K562 (cell line): ENCODE measurements around the gene MAP1LC3A. TPM values are rescaled to one million over a fixed set of nuclear protein-coding genes. Genes with fewer than 3 reads are reported as not detected.

Experiments
- ETS1 ChIP-seq: conservative IDR thresholded peaks from 2 replicates; pipeline ENCODE4 v1.6.1; 2011; ENCODE audit warnings: low read depth, mild to moderate bottlenecking, low read length; ENCODE audit not compliant: control insufficient read depth
- KDM2B ChIP-seq: fragments of 250-450 bp; sonication (Bioruptor Pico); IDR thresholded peaks from 2 replicates; pipeline ENCODE4 v1.8.0; 2021; ENCODE audit warnings: mild to moderate bottlenecking, moderate library complexity
- MEIS2 ChIP-seq: fragments of 450-650 bp; IDR thresholded peaks from 2 replicates; pipeline ENCODE4 v1.6.1; 2014; ENCODE audit warnings: mild to moderate bottlenecking; ENCODE audit not compliant: partially characterized antibody
- NKRF ChIP-seq: fragments of 450-650 bp; IDR thresholded peaks from 2 replicates; pipeline ENCODE4 v1.6.1; 2016; ENCODE audit warnings: borderline replicate concordance
- POLR2B ChIP-seq: fragments of 450-650 bp; IDR thresholded peaks from 2 replicates; pipeline ENCODE4 v1.6.1; 2018; ENCODE audit warnings: low read depth; ENCODE audit not compliant: partially characterized antibody
- RNF219 ChIP-seq: fragments of 250-450 bp; sonication (Bioruptor Pico); IDR thresholded peaks from 2 replicates; pipeline ENCODE4 v1.5.0; 2022; ENCODE audit warnings: mild to moderate bottlenecking
- SMARCA4 ChIP-seq: fragments of 450-650 bp; IDR thresholded peaks from 2 replicates; pipeline ENCODE4 v1.6.1; 2016
- ZBTB49 ChIP-seq: sonication (generic); formaldehyde crosslinking; IDR thresholded peaks from 2 replicates; pipeline ENCODE4 v1.8.0; 2022; ENCODE audit warnings: missing genetic modification reagents, mild to moderate bottlenecking, borderline replicate concordance
- ZNF184 ChIP-seq: sonication (generic); formaldehyde crosslinking; IDR thresholded peaks from 2 replicates; pipeline ENCODE4 v1.5.0; 2020; ENCODE audit warnings: missing genetic modification reagents
- ZNF197 ChIP-seq: fragments of 200-800 bp; sonication (Bioruptor generic); IDR thresholded peaks from 2 replicates; pipeline ENCODE4 v1.6.1; 2016; ENCODE audit warnings: low read depth, missing genetic modification characterization, missing compliant biosample characterization
- polyA plus RNA-seq, 8 experiments: library from polyadenylated mRNA; depleted of rRNA in 4 of 8; stranded (reverse) in 5 of 8; unstranded in 3 of 8; fragments of >200 nt; fragmentation: Nextera tagmentation in 2 of 8; fragmentation: Illumina TruSeq in 1 of 8; extraction: Ambion mirVana in 2 of 8; extraction: Trizol in 1 of 8; gene quantifications; 2 replicates each; pipeline versions ENCODE4 v1.2.1 to v1.2.3, GENCODE V29; 2011 to 2014; ENCODE audit warnings: inconsistent platforms in 1 of 8, missing spikeins in 1 of 8
- total RNA-seq, 7 experiments: library from RNA; depleted of rRNA in 6 of 7; stranded (reverse); fragments of >200 nt in 6 of 7; fragmentation: Illumina TruSeq in 2 of 7; extraction: Trizol in 2 of 7; gene quantifications; 2 replicates each; pipeline versions ENCODE4 v1.2.1 to v1.2.3, GENCODE V29; 2011 to 2021; ENCODE audit warnings: low replicate concordance in 1 of 7
- TF ChIP-seq, protein P1 (sequence below): fragments of 450-650 bp; IDR thresholded peaks from 2 replicates; pipeline ENCODE4 v1.6.1; 2017; ENCODE audit warnings: antibody characterized with exemption, mild to moderate bottlenecking
- TF ChIP-seq, protein P2 (sequence below): sonication (generic); formaldehyde crosslinking; IDR thresholded peaks from 2 replicates; pipeline ENCODE4 v1.8.0; 2022; ENCODE audit warnings: missing genetic modification reagents, mild to moderate bottlenecking, moderate library complexity, borderline replicate concordance

MAP1LC3A gene
- total and polyA plus RNA-seq, 9 of the 15 experiments (the other 6 are each of a cell fraction or from before 2014, with no cell fraction given): 0.27 to 0.38 TPM; not detected in 7

DNA sequence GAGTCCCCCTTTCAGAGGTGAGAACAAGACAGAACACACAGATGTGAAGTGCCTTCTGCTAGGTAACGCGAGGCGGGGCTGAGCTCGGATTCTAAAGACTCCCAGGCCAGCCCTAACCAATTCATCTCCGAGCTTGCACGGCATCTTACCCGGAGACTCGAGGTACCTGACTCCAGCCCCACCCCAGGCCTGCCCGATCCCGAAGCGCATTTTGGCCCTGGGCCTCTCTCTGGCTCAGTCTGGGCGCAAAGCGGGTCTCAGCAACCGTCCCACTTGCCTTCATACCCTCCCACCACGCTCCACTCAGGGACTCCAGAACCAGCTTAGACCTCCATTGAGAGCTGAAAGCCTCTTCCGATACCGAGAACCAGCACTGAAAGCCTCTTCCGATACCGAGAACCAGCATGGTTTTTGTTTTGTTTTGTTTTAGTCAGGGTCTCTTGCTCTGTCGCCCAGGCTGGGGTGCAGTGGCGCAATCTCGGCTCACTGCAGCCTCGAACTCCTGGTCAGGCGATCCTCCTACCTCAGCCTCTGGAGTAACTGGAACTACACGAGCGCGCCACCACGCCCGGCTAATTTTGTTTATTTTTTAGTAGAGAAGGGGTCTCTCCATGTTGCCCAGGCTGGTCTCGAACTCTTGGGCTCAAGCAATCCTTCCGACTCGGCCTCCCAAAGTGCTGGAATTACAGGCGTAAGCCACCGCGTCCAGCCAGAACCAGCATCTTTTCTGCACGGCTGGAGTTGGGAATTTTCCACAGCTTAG is 42.9 kb upstream of the MAP1LC3A start (continued):
- TF ChIP-seq NKRF: no peak; the same call in 1 of the 2 replicates
- TF ChIP-seq RNF219 (CRISPR knock-in tag): no peak
- TF ChIP-seq MEIS2: no peak
- no peak for TF ChIP-seq ZNF184
- no peak; the same call in 1 of the 2 replicates for TF ChIP-seq KDM2B (CRISPR knock-in tag)
- TF ChIP-seq, protein P1, sequence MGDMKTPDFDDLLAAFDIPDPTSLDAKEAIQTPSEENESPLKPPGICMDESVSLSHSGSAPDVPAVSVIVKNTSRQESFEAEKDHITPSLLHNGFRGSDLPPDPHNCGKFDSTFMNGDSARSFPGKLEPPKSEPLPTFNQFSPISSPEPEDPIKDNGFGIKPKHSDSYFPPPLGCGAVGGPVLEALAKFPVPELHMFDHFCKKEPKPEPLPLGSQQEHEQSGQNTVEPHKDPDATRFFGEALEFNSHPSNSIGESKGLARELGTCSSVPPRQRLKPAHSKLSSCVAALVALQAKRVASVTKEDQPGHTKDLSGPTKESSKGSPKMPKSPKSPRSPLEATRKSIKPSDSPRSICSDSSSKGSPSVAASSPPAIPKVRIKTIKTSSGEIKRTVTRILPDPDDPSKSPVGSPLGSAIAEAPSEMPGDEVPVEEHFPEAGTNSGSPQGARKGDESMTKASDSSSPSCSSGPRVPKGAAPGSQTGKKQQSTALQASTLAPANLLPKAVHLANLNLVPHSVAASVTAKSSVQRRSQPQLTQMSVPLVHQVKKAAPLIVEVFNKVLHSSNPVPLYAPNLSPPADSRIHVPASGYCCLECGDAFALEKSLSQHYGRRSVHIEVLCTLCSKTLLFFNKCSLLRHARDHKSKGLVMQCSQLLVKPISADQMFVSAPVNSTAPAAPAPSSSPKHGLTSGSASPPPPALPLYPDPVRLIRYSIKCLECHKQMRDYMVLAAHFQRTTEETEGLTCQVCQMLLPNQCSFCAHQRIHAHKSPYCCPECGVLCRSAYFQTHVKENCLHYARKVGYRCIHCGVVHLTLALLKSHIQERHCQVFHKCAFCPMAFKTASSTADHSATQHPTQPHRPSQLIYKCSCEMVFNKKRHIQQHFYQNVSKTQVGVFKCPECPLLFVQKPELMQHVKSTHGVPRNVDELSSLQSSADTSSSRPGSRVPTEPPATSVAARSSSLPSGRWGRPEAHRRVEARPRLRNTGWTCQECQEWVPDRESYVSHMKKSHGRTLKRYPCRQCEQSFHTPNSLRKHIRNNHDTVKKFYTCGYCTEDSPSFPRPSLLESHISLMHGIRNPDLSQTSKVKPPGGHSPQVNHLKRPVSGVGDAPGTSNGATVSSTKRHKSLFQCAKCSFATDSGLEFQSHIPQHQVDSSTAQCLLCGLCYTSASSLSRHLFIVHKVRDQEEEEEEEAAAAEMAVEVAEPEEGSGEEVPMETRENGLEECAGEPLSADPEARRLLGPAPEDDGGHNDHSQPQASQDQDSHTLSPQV: no peak
- no peak for TF ChIP-seq POLR2B
- TF ChIP-seq SMARCA4: 0 out of 2 replicates have a peak, but pooled peaks have one; percentile 11
- TF ChIP-seq ZNF197 (CRISPR knock-in tag): no peak
- peak; percentile 58; the same call in 1 of the 2 replicates for TF ChIP-seq ETS1
- peak; percentile 88; the same call in 1 of the 2 replicates for TF ChIP-seq ZBTB49 (CRISPR knock-in tag)
- TF ChIP-seq, protein P2, sequence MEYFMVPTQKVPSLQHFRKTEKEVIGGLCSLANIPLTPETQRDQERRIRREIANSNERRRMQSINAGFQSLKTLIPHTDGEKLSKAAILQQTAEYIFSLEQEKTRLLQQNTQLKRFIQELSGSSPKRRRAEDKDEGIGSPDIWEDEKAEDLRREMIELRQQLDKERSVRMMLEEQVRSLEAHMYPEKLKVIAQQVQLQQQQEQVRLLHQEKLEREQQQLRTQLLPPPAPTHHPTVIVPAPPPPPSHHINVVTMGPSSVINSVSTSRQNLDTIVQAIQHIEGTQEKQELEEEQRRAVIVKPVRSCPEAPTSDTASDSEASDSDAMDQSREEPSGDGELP (CRISPR knock-in tag): peak; percentile 47; the same call in 1 of the 2 replicates
